Coronary artery (tissue), 2 donors: Measurements from ENCODE around the gene SQOR.
"Not testable (repeated sequence)": the region's sequence is repeated elsewhere in the genome, so short reads cannot be mapped to it uniquely, and the experiment has no call there.

Experiments used
- DNase-seq: peaks from one replicate; pipeline ENCODE4 v3.0.0-alpha.2; 2017; ENCODE audit warnings: low spot score
- H3K27ac ChIP-seq, 2 donors: fragments of 200-600 bp; sonication (generic); one replicate each; pipeline ENCODE4 v1.5.1; 2016 to 2019
- H3K4me3 ChIP-seq: fragments of 200-600 bp; sonication (generic); 2 replicates; pipeline ENCODE4 v1.5.1; 2016; ENCODE audit warnings: mild to moderate bottlenecking, moderate library complexity
- CTCF ChIP-seq: fragments of 200-600 bp; sonication (generic); IDR thresholded peaks from one replicate; pipeline ENCODE4 v1.5.1; 2019; ENCODE audit warnings: antibody characterized with exemption

The SQOR gene

GRCh38 chr15:45641999-45642932 lies 7.4 kb downstream of the SQOR start:
- peak overlapping the region; percentile 13 to 82 for H3K27ac ChIP-seq
- no peak for TF ChIP-seq CTCF
- DNase-seq = no peak
- H3K4me3 ChIP-seq = peak overlapping the region; percentile 21

DNA sequence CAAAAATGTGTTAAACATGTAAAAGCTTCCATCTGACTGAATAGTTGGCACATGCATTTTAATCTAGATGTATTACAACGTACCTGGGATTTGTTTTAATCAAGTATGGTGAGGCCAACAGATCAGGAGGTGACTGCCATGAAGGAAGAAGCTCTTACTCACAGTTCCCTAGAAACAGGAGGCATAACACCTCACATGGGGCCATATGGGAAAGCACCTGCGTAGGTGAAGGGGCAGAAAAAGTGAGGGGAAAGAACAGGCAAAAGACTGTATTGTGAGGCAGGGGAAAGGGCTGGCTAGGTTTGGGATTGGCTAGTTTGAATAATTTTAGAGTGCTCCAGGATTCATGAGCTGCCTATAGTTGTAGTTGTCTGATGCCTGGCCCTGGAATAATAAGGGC lies 9.6 kb downstream of the SQOR start:
- peak overlapping the region in 1 of 2 donors; percentile 73 for H3K27ac ChIP-seq

GRCh38 chr15:45645026-45645980 lies 10.5 kb downstream of the SQOR start:
- DNase-seq = no peak
- no peak for TF ChIP-seq CTCF
- H3K27ac ChIP-seq = peak overlapping the region; percentile 19 to 73
- H3K4me3 ChIP-seq = peak overlapping the region; percentile 14

More for the DNA sequence above, 9.6 kb downstream of the SQOR start:
- no peak overlapping the region for H3K4me3 ChIP-seq
- TF ChIP-seq CTCF = no peak
- DNase-seq = no peak

GRCh38 chr15:45646220-45646619 lies 11.4 kb downstream of the SQOR start:
- peak overlapping the region; percentile 19 to 73 for H3K27ac ChIP-seq
- DNase-seq = no peak
- peak overlapping the region; percentile 14 for H3K4me3 ChIP-seq
- no peak for TF ChIP-seq CTCF

- no peak for TF ChIP-seq CTCF
- Histone ChIP-seq H3K27ac (no peak overlapping the region), H3K4me3 (no peak overlapping the region)
- no peak for DNase-seq
These were observed 13.0 kb downstream of the SQOR start for GRCh38 chr15:45647828-45648227.

- no peak for DNase-seq
- Histone ChIP-seq H3K27ac (no peak overlapping the region), H3K4me3 (no peak overlapping the region)
- TF ChIP-seq CTCF = no peak
These were observed 13.8 kb downstream of the SQOR start for GRCh38 chr15:45648521-45649200.

DNA sequence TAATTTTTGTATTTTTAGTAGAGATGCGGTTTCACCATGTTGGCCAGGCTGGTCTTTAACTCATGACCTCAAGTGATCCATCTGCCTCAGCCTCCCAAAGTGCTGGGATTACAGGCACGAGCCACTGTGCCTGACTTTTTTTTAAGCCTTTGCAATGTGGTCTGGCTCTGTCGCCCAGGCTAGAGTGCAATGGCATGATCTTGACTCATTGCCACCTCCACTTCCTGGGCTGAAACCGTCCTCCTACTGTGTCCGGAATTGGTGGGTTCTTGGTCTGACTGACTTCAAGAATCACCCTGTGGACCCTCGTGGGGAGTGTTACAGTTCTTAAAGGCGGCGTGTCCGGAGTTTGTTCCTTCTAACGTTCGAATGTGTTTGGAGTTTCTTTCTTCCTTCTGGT lies 15.2 kb downstream of the SQOR start:
- H3K27ac ChIP-seq, H3K4me3 ChIP-seq, DNase-seq: not testable (repeated sequence)
